HG03064 (cell line): ENCODE results near the gene CEPT1.

ENCODE experiments used
- ATAC-seq: cut with Tn5 transposase; IDR thresholded peaks from one replicate; pipeline ENCODE4 v1.9.1; 2021; ENCODE audit warnings: low read depth; ENCODE audit not compliant: unreplicated experiment

CEPT1 gene

DNA sequence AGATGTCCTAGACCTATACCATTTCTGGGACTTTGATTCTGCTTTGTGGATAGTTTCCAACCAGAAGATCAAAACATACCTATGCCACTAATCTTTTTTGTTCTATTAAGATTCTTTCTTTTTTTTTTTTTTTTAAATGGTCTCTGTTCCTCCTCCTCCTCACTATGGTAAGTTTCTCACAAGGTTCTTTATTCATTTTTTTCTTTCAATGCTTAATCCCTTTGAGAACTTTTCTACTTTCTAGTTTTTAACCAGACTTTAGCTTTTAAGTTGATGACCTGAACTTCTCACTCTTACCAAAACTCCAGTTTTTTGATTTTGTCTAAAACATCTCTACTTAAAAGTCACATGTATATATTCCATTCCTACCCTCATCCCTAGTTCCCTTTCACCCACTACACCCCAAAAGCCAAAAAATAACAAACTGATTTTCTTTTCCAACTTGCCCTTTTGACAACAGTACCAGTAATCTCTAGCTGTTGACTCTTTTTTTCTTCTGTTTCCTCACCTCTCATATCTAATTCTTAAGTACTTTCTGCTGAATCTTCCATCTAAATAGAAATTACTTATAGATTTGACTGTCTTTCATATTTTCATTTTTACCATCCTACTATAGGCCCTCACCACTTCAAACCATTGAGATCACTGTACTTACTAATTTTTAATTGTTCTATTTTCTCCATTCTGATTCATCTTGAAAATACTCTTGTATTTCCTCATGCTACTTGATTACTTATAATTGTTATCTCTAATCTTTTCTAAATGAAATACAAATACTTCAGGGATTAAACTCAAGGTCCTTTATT is 6.1 kb downstream of the CEPT1 start:
- no peak for ATAC-seq

DNA sequence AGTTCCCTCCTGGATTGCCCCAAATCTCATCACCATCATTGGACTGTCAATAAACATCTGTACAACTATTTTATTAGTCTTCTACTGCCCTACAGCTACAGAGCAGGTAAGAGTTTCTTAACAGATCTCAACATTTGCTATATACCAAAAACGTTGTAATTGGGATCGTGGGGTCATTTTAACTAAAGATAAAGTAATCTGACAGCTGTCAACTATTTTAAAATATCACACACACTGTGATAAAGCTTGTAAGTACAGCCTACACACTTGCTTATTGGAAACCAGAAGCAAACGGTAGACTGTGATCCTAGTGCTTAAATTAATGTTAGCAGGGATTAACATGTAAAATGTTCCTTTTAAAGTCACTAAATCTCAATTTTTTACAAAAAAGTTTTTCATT is 7.9 kb downstream of the CEPT1 start:
- no peak for ATAC-seq

DNA sequence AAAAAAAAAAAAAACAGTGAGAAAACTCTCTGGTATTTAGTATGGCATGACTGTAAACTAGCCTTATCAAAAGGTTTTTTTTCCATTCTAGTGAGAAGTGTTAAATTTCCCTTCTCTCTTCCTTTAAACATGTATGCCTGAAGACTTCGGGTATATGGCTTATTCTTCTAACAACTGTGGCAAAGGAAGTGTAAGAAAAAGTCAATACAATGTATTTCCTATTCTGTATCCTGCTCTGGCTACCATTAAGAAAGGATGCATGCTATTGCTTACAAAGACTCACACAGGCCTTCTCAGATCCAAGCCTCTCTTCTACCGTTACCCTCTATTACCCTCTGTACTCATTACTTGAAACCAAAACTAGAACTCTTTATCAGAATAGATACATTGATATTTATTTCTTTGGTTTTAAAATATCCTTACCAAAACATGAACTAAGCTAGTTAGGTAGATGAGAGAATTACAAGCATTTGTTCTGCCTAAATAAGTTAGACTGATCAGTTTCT is 8.4 kb downstream of the CEPT1 start:
- ATAC-seq = no peak

DNA sequence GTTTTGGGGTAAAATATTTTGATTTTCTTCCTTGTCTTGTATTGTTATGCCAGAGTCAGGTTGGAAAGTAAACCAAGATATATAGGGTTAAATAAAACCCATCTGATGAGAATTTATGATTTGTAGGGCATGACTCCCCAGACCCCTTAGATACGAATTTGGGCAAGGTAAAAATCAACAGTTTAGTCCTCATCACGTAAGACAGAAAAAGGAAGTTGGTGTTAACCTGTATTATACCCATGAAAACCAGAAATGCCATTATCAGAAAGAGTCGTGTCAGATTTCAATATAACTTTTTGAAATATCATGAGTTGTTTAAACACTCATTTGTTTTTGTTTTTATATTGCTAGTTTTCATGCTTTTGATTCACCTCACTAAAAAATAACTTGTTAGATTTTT is 11.8 kb downstream of the CEPT1 start:
- ATAC-seq = no peak

DNA sequence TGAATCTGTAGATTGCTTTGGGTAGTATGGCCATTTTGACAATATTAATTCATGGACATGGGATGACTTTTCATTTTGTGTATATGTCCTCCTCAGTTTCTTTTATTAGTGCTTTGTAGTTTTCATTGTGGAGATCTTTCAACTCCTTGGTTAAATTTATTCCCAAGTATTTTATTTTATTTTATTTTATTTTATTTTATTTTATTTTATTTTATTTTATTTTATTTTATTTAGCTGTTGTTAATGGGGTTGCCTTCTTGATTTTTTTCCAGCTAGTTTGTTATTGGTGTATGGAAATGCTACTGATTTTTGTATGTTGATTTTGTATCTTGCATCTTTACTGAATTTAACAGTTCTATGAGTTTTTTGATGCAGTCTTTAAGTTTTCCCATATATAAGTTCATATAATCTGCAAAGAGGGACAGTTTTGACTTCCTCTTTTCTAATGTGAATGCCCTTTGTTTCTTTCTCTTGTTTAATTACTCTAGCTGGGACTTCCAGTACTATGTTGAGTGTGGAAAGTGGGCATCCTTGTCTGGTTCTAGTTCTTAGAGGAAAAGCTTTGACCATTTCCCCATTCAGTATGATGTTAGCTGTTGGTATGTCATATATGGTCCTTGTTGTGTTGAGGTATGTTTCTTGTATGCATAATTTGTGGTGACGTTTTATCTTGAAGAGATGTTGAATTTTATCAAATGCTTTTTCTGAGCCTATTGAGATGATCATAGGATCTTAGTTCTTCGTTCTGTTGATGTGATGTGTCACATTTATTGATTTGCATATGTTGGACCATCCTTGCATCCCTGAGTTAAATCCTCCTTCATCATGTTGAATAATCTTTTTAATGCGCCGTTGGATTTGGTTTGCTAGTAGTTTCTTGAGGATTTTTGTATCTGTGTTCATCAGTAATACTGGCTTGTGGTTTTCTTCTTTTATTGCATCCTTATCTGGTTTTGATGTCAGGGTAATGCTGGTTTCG is 14.3 kb downstream of the CEPT1 start:
- no peak for ATAC-seq

DNA sequence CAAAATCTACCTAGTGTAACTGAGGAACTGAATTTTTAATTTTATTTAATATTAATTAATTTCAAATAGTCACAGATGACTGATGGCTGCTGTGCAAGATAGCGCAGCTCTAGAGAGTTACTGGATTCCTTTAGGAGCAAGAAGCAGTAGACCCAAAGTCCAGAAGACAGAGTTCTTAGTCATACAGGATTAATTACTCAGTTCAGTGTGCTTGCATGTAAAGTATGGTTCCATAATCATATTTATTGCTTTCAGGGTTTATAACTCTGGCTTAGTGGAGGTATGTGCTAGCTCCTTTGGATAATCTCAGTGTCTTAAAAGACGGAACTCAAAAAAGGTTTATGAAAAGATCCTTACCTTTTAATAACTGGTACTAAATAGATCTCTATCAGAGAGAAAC is 17.4 kb downstream of the CEPT1 start:
- ATAC-seq = no peak

DNA sequence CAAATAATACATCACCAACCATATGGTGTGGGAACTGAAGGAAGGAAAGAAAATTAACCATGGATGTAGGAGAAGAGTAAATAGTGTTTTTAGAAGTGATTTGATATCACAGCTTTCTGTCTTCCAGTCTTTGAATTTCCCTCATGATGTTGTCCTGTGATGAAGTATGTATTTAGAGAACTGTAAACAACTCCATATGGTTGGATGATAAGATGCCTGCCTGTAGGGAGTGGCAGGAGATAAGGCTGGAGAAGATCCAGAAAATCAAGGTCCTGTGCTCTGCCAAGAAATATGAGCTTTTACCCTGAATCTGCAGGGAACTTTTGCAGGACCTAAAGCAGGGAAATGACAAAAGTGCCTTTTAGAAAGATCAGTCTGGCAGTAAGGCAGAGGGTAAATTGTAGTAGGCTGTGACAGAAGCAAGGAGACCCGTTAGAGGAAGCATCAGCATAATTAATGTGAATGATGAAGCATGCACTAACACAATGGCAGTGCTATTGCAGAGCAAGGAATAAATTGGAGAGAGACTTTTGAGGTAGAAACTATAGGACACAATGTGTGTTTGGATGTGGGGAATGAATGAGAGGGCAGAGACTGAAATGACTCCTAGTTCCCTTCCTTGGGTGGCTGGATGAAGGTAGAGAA is 21.9 kb downstream of the CEPT1 start:
- no peak for ATAC-seq

DNA sequence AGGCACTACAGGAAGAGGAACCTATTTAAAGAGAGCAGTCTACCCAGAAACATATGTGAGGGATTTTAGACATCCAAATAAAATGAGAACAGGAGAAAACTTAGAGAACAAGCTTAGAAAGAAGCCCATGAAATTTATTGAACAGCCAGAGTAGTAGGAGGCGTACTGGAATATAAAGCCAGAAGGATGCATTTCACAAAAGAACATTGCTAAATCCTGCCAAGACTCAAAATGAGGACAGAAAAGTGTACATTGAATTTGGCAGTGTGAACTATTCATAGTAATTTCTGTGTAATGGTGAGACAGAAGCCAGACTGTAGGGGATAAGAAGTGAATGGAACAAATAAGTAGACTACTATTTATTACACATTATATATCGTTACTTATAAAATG is 22.5 kb downstream of the CEPT1 start:
- ATAC-seq = no peak

DNA sequence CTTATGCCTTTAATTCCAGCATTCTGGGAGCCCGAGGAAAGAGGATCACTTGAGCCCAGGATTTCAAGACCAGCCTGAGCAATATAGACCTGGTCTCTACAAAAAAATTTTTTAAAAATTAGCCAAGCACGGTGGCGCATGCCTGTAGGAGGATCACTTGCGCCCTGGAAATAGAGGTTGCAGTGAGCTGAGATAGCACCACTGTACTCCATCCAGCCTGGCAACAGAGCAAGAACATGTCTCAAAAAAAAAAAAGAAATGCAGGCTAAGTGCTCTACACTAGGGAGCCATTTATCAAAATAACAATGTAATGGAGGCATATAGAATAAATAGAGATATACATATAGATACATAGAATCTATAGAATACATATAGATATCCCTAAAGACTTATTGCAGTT is 23.3 kb downstream of the CEPT1 start:
- no peak for ATAC-seq

DNA sequence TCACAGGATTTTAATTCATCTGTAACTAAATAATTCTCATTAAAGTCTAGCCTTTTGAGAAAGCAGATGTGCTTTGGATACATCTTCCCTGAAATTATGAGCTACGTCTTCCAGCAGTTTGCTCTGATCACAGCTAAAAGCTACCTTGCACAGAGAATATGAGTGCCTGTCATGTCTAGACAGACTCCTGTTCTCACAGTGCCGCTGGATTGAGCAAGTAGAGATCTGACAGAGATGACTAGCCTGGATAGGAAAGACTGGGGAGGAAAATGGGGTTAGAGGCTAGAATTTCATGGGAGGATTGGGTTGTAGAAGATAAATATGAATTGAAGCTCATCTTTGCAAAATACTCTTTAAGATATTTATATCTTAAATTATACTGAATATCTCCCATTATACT is 24.1 kb downstream of the CEPT1 start:
- ATAC-seq = no peak

DNA sequence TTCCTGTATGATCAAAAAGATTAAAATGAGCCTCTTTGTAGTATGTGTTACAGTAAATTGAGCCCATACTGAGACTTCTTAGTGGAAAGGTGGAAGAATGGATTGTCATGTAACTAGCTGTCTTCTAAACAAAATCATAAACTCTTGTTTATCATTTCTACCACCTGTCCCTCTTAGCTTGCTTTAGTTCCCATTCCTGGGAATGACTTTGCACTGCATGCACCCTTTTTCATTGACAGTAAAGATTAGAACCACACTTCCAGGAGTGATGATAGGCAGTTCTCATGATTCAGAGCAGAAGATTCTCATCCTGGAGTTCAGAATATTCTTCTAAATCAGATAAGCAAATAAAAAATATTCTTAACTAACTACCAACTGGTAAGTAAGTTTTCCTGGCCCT is 32.4 kb downstream of the CEPT1 start:
- ATAC-seq = no peak

DNA sequence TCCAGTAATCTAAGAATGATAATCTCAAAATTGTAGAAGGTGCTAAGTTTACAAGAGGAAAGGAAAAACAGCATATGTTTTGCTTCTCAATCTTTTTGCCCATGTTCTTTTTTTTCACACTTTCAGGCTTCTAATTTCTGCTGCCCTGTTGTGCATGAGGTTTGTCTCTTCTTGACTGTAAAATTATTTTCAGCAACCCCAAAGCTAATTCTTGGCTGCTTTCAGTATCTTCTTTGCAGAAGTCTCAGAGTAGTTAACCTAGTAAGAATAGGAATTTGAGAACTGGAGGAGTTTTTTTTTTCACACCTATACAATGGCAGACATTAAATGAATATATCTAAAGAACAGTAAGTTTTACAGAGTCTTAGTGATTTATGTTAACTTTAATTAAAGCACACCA is 34.0 kb downstream of the CEPT1 start:
- ATAC-seq = no peak

DNA sequence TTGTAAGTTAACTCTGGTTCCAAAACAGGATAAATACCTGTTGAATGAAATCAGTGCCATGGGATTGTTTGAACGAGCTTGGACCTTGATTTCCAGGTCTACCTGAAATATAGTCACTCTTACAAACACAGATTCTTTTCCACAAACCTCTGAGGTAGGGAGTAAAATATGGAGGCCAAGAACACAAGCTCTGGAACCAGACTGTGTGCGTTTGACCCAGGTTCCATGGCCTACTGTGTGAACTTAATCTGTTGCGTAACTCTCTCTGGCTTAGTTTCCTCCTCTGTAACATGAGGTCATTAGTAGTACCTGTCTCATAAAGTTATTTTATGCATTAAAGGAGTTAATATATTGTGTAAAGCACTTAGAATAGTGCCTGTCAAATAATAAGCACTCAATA is 35.3 kb downstream of the CEPT1 start:
- no peak for ATAC-seq

DNA sequence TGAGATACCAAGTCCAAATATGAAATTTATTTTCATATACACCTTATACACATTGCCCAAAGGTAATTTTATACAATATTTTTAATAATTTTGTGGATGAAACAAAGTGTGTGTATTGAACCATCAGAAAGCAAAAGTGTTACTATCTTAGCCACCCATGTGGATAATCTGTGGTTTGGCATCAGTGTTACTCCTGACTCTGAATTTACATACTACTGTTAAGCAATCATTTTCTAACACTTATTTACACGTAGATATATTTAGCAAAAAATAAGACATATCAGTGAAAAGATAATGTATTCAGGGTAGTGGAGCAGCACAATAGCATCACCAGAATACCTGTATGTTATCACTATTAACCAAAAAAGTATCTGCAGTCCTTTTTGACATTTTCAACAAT is 36.7 kb downstream of the CEPT1 start:
- no peak for ATAC-seq

DNA sequence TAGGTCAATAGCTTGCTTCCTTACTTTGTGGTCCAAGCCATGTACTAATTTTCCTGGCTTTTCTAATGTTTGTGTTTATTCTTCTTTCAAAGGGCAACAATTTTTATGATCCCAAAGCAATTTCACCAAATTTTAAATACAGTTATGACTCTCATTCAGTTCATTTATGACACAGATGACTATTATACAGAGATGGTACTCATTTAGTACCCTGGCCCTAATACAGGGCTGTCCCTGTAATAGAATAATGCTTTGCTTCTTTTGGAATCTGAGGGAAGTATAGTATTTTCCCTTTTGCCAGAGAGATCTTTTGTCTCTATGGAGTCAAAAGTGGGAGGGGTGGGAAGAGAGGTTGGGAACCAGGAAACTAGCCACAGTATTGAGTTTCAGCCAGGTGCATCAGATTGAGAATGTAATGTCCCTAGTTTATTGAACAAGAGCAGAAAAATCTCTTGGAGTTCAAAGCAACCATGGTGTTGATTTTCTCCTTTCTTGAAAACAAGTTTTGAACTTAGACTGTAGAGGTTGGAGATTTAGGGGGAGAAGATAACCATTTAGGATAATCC is 40.0 kb downstream of the CEPT1 start:
- no peak for ATAC-seq

DNA sequence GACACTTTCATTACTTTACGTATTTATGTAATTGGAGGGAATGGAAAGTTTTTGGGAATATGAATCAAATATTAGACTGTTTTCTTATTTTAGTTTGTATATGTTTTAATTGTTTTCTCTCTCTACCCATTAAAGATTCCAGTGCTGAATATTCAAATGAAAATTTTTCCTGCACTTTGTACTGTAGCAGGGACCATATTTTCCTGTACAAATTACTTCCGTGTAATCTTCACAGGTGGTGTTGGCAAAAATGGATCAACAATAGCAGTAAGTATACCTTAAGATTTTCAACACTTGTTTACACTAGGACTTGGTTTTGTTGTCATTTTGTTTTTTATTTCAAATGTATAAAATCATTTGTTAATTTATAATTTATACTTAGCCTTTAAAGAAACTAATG is 42.0 kb downstream of the CEPT1 start:
- no peak for ATAC-seq

DNA sequence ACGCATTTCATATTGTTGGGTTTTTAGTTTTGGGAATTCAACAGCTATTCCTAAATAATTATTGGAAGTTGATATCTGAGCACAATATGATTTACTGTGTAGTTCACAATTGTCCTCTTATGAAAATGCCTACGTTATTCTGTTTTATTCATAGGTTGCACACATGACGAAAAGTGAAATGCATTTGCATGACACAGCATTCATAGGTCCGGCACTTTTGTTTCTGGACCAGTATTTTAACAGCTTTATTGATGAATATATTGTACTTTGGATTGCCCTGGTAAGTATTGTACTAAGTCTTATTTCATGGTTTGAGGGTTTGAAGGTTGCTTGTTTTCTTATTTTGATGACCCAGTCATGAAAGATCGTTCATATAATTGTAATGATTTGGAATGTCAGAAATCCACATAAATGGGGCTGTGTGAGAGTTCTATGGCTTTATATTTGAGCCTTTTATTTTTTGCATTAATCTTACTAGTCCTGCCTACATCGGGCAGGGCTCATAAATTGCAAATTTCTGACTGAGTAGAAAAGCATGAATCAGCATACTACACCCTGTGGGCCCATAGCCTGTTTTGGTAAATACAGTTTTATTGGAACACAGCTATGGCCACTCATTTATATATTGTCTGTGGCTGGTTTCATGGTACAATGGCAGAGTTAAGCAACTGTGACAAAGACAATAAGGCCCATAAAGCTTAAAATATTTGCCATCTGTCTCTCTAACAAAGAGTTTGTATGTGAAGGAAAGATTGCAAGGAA is 43.5 kb downstream of the CEPT1 start:
- ATAC-seq = no peak

DNA sequence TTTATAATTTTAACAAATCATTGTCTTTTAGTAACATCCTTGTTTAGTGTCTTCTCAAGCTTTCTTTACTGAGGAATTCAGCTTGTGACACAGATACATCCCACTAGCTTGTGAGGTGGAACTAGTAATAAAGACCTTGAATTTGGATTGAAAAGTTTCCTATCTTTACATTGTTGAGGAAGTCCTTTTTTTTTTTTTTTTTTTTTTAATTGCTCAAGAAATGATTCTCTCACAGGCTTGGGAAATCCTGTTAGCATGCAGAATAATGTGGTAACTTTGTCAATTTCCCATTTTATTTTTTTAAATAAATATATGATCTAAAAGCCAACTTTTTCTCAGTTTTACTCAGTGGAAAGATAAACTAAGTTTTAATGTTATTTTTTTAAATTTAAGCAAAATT is 44.6 kb downstream of the CEPT1 start:
- no peak for ATAC-seq

DNA sequence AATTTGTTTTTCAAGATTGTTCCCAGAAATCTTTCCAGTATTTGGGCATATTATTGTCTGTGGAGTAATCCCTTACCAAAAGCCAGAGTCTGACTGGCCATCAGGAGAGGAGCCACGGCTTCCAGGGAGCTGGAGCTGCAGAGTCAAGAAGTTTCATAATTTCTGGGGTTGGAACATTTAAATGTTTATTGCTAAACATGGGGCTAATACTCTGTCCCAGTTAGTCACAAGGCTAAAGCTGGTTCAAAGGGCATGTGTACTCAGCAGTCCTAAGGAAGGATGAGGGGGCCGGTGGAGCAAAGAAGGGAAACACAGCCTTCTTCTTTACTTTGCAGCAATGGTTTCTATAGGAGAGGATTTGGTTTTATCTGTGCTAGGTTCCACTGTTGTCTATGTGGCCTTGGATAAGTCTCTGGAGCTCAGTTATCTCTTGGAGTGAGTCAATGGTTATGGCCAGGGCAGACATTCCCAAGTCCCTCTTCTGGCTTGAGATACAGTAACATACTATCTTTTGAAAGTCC is 51.0 kb downstream of the CEPT1 start:
- ATAC-seq = no peak

DNA sequence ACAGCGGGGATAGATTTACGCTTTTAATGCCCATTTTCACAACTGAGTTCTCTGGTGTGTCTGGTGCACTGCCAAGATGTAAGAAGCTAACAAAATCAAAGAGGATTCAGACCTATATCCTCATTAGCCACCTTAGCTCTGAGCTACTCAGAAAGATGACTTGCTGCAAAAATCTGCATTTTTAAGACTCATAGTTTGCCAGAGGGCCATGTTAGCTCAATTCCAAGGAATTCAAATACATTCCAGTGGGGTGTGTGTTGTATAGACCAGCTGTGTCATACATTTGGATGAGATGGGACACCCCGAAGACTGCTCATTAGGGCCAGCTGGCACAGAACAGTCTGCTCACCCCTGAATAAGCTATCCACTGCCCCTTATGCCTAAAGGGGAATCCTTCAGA is 51.5 kb downstream of the CEPT1 start:
- ATAC-seq = no peak
